WI38 (cell line): ENCODE measurements around the gene SEMA5A.

Experiments
- H3K4me3 ChIP-seq: 2 replicates; pipeline ENCODE4 v1.5.1; 2011; ENCODE audit warnings: low read depth, mild to moderate bottlenecking, control low read depth, low read length
- CTCF ChIP-seq: IDR thresholded peaks from 2 replicates; pipeline ENCODE4 v1.5.1; 2012; ENCODE audit warnings: low read depth, mild to moderate bottlenecking, control low read depth, low read length

Gene SEMA5A

GRCh38 chr5:9231842-9232241 is 314.0 kb downstream of the SEMA5A start:
- no peak for TF ChIP-seq CTCF
- H3K4me3 ChIP-seq = no peak overlapping the region

GRCh38 chr5:9230355-9230754 is 315.5 kb downstream of the SEMA5A start:
- H3K4me3 ChIP-seq = no peak overlapping the region
- no peak for TF ChIP-seq CTCF

- TF ChIP-seq CTCF = no peak
- no peak overlapping the region for H3K4me3 ChIP-seq
These were observed 319.8 kb downstream of the SEMA5A start for GRCh38 chr5:9226016-9226536.

- no peak overlapping the region for H3K4me3 ChIP-seq
- no peak for TF ChIP-seq CTCF
These were observed 323.6 kb downstream of the SEMA5A start for GRCh38 chr5:9222054-9222976.

- TF ChIP-seq CTCF = no peak
- H3K4me3 ChIP-seq = no peak overlapping the region
These were observed 327.5 kb downstream of the SEMA5A start for GRCh38 chr5:9218358-9218757.

- no peak for TF ChIP-seq CTCF
- no peak overlapping the region for H3K4me3 ChIP-seq
These were observed 333.3 kb downstream of the SEMA5A start for GRCh38 chr5:9212605-9213004.

- H3K4me3 ChIP-seq = no peak overlapping the region
- TF ChIP-seq CTCF = no peak
These were observed 335.9 kb downstream of the SEMA5A start for GRCh38 chr5:9209846-9210492.
